Sigmoid colon (tissue), 3 donors: ENCODE results near the gene HMOX1.

Experiments used
- POLR2A ChIP-seq, 2 donors: fragments of 450-650 bp; IDR thresholded peaks; one replicate each; pipeline ENCODE4 v1.6.1; 2016; ENCODE audit warnings: antibody characterized with exemption in 2 of 2, mild to moderate bottlenecking in 2 of 2, moderate library complexity in 2 of 2
- TF ChIP-seq, protein P1 (sequence below), 4 experiments: fragments of 450-650 bp in 3 of 4; fragments of 200-600 bp in 1 of 4; IDR thresholded peaks; one replicate each; pipeline ENCODE4 v1.5.1; 2016 to 2019; ENCODE audit warnings: antibody characterized with exemption in 4 of 4, mild to moderate bottlenecking in 3 of 4, moderate library complexity in 2 of 4

DNA sequence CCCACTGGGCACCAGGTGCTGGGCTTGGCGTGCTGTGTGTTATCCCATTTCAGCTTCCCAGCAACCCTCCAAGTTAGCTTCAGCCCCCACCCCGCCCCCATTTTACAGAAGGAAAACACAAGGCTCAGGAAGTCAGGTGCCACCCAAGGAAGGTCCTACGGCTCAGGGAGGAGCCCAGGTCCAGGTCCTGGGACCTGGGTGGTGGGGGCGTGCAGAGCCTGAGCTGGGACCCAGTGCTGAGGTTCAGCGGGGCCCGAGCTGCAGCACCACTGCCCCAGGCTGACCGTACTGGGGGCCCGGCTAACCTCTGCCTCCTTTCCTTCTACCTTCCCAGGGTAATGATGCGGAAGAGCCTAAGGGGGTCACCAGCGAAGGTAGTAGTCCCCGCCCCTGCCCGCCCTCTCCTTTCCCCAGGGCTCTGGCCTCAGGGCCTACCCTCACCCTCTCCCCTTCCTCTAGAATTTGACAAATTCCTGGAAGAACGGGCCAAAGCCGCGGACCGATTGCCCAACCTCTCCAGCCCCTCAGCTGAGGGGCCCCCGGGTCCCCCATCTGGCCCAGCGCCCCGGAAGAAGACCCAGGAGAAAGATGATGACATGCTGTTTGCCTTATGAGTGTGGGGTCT is 34.2 kb upstream of the HMOX1 start:
- TF ChIP-seq POLR2A (IDR thresholded peaks at IDR 0.05), result no peak
- TF ChIP-seq, protein P1, sequence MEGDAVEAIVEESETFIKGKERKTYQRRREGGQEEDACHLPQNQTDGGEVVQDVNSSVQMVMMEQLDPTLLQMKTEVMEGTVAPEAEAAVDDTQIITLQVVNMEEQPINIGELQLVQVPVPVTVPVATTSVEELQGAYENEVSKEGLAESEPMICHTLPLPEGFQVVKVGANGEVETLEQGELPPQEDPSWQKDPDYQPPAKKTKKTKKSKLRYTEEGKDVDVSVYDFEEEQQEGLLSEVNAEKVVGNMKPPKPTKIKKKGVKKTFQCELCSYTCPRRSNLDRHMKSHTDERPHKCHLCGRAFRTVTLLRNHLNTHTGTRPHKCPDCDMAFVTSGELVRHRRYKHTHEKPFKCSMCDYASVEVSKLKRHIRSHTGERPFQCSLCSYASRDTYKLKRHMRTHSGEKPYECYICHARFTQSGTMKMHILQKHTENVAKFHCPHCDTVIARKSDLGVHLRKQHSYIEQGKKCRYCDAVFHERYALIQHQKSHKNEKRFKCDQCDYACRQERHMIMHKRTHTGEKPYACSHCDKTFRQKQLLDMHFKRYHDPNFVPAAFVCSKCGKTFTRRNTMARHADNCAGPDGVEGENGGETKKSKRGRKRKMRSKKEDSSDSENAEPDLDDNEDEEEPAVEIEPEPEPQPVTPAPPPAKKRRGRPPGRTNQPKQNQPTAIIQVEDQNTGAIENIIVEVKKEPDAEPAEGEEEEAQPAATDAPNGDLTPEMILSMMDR (IDR thresholded peaks at IDR 0.05), result no peak
